Endothelial cell of umbilical vein (primary cell): Measurements from ENCODE around the gene CIITA. TPM values are rescaled to one million over a fixed set of nuclear protein-coding genes. Genes with fewer than 3 reads are reported as not detected.
"Not testable (repeated sequence)": the region's sequence is repeated elsewhere in the genome, so short reads cannot be mapped to it uniquely, and the experiment has no call there.

Experiments used
- BruUV-seq: library from RNA; stranded (reverse); fragments of 400-500 nt; replicated peaks from 2 replicates; lab custom pipeline; 2021; lab: Mats Ljungman, UMichigan
- CTCF ChIA-PET: fragments of 300-600, 350-600 bp; sonication (Branson Sonifier 250); formaldehyde crosslinking; loops from one replicate; lab custom pipeline; 2021; ENCODE audit warnings: antibody characterized with exemption, inconsistent platforms; lab: Charles Lee
- POLR2A ChIA-PET: fragments of 300-600, 350-600 bp; sonication (Branson Sonifier 250); formaldehyde crosslinking; loops from one replicate; lab custom pipeline; 2021; ENCODE audit warnings: antibody characterized with exemption, inconsistent platforms; lab: Charles Lee
- DNase-seq: peaks from one replicate; pipeline ENCODE4 v3.0.0-alpha.2; 2011; ENCODE audit warnings: low read depth, low spot score
- FAIRE-seq: peaks from 2 replicates; lab custom pipeline; 2011; peaks lifted over from hg19 to GRCh38; lab: Jason Lieb, UNC
- H2AFZ ChIP-seq: 2 replicates; pipeline ENCODE4 v1.6.0; 2012; ENCODE audit warnings: low read depth, low read length, control low read depth, inconsistent platforms
- H3K27ac ChIP-seq: 2 replicates; pipeline ENCODE4 v1.5.1; 2011; ENCODE audit warnings: low read depth, mild to moderate bottlenecking, control low read depth, low read length, moderate library complexity; ENCODE audit not compliant: insufficient read depth
- H3K27me3 ChIP-seq, 2 experiments: 2 replicates each; pipeline versions ENCODE4 v1.6.0 to v1.6.1; 2011; ENCODE audit warnings: low read length in 2 of 2, mixed read lengths in 1 of 2; ENCODE audit not compliant: control insufficient read depth in 2 of 2, insufficient read depth in 2 of 2
- H3K36me3 ChIP-seq, 2 experiments: 2 replicates in 1 of 2; 3 replicates in 1 of 2; pipeline ENCODE4 v1.5.1; 2011; ENCODE audit warnings: low read length in 2 of 2, mild to moderate bottlenecking in 1 of 2, moderate library complexity in 1 of 2; ENCODE audit not compliant: control insufficient read depth in 2 of 2, insufficient read depth in 2 of 2; ENCODE audit errors: extremely low read depth in 1 of 2
- H3K4me1 ChIP-seq: 3 replicates; pipeline ENCODE4 v1.5.1; 2011; ENCODE audit warnings: mild to moderate bottlenecking, low read length; ENCODE audit not compliant: control insufficient read depth, insufficient read depth; ENCODE audit errors: extremely low read depth
- H3K4me2 ChIP-seq: 2 replicates; pipeline ENCODE4 v1.6.1; 2011; ENCODE audit warnings: low read length, control low read depth, mixed read lengths; ENCODE audit not compliant: insufficient read depth
- H3K4me3 ChIP-seq, 3 experiments: fragments of 200-600 bp in 1 of 3; sonication (generic), shearing (Covaris generic) in 1 of 3; replicated peaks in 1 of 3; 2 replicates each; pipeline ENCODE4 v1.5.1; 2011 to 2016; ENCODE audit warnings: control low read depth in 3 of 3, low read length in 3 of 3, mild to moderate bottlenecking in 2 of 3, inconsistent platforms in 1 of 3, low read depth in 1 of 3, moderate library complexity in 1 of 3; ENCODE audit not compliant: insufficient read depth in 1 of 3
- H3K79me2 ChIP-seq: 2 replicates; pipeline ENCODE4 v1.6.0; 2012; ENCODE audit warnings: low read length, inconsistent platforms; ENCODE audit not compliant: control insufficient read depth, insufficient read depth
- H3K9ac ChIP-seq: replicated peaks from 2 replicates; pipeline ENCODE3; 2011; ENCODE audit warnings: low read length, control low read depth; ENCODE audit not compliant: insufficient read depth; ENCODE audit errors: extremely low read depth
- H3K9me1 ChIP-seq: replicated peaks from 3 replicates; pipeline ENCODE4 v1.6.0; 2011; ENCODE audit warnings: mild to moderate bottlenecking, low read length; ENCODE audit not compliant: control insufficient read depth, insufficient read depth; ENCODE audit errors: extremely low read depth
- H3K9me3 ChIP-seq: replicated peaks from 2 replicates; pipeline ENCODE4 v1.5.1; 2012; ENCODE audit warnings: low read length, inconsistent platforms; ENCODE audit not compliant: control insufficient read depth, insufficient read depth
- H4K20me1 ChIP-seq: replicated peaks from 2 replicates; pipeline ENCODE3; 2011; ENCODE audit warnings: mild to moderate bottlenecking, low read length; ENCODE audit not compliant: control insufficient read depth, insufficient read depth; ENCODE audit errors: extremely low read depth
- EZH2 ChIP-seq: IDR thresholded peaks from 2 replicates; pipeline ENCODE4 v1.6.1; 2012; ENCODE audit warnings: borderline replicate concordance, low read depth, mild to moderate bottlenecking, moderate library complexity, low read length, inconsistent platforms; ENCODE audit not compliant: severe bottlenecking
- FOS ChIP-seq: IDR thresholded peaks from 2 replicates; pipeline ENCODE4 v1.6.1; 2011; ENCODE audit warnings: mild to moderate bottlenecking, low read length, moderate library complexity, borderline replicate concordance; ENCODE audit not compliant: insufficient read depth
- GATA2 ChIP-seq: IDR thresholded peaks from 2 replicates; pipeline ENCODE4 v1.7.0; 2011; ENCODE audit warnings: low read depth, mild to moderate bottlenecking, moderate library complexity, mixed read lengths, low read length; ENCODE audit not compliant: insufficient read length, insufficient read depth
- MAX ChIP-seq: IDR thresholded peaks from 2 replicates; pipeline ENCODE4 v1.6.1; 2011; ENCODE audit not compliant: insufficient read depth, insufficient read length
- MYC ChIP-seq: IDR thresholded peaks from one replicate; pipeline ENCODE4 v1.6.1; 2011; ENCODE audit warnings: mild to moderate bottlenecking, low read depth, low read length
- POLR2A ChIP-seq: IDR thresholded peaks from 2 replicates; pipeline ENCODE4 v1.6.1; 2012; ENCODE audit warnings: low read depth, mild to moderate bottlenecking, control low read depth, low read length
- POLR2AphosphoS5 ChIP-seq: IDR thresholded peaks from 2 replicates; pipeline ENCODE4 v1.6.1; 2012; ENCODE audit warnings: low read depth, mild to moderate bottlenecking, control low read depth, low read length, moderate library complexity; ENCODE audit not compliant: insufficient read depth
- dilution Hi-C: fragments of 300-500 bp; cut with MboI; formaldehyde crosslinking; loops from one replicate; pipeline ENCODE4 v1.15.0; 2019; ENCODE audit warnings: low sequenced_read_pairs; ENCODE audit not compliant: extremely low pct_ligation_motif_present
- intact Hi-C: fragments of 100-400 bp; cut with micrococcal nuclease; formaldehyde crosslinking; loops from one replicate; pipeline ENCODE4 v1.10.0; 2022
- polyA plus RNA-seq, 4 experiments: library from polyadenylated mRNA; depleted of rRNA in 3 of 4; stranded (reverse) in 3 of 4; unstranded in 1 of 4; fragments of >200 nt; gene quantifications; 2 replicates each; pipeline versions ENCODE4 v1.2.1 to v1.2.3, GENCODE V29; 2011 to 2012; ENCODE audit warnings: missing spikeins in 1 of 4
- total RNA-seq: library from RNA; stranded (reverse); gene quantifications from 2 replicates; pipeline ENCODE4 v1.2.3, GENCODE V29; 2021
- TF ChIP-seq, protein P1 (sequence below), 2 donors: IDR thresholded peaks; 1 replicate in 1 of 2; 2 replicates in 1 of 2; pipeline ENCODE4 v1.5.1; 2011; ENCODE audit warnings: low read length in 2 of 2, mild to moderate bottlenecking in 2 of 2, moderate library complexity in 2 of 2, control low read depth in 1 of 2, inconsistent platforms in 1 of 2, low read depth in 1 of 2; ENCODE audit not compliant: insufficient read depth in 1 of 2; ENCODE audit errors: extremely low read depth in 1 of 2

CIITA gene
- total and polyA plus RNA-seq, 2 donors (not counting 3 experiments of a cell fraction or from before 2014, with no cell fraction given) = not detected

DNA sequence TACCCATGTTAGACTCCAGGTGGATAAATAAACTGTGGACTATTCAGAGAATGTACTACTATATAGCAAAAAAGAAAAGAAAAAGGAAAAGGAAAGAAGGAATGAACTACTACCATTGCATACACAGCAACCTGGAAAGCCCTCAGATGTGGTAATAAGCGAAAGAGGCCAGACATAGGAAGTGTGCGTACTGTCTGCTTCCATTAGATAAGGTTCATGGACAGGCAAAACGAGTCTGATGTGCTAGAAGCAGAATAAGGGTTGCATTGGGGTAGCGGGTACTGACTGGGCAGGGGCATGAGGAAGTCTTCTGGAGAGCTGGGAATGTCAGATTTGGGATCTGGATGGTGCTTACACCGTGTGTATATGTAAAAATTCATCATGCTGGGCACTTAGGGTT, 89.1 kb downstream of the CIITA start:
- ChIA-PET CTCF (interaction anchor here (1.9 to 12.3 kb wide), 2 partner anchors 12 to 291 kb away, joined by 5 to 347 read pairs; partner anchors contain the start of gene SOCS1), POLR2A (no interaction called here)
- Histone ChIP-seq H3K36me3 (peaks cover 4 to 6% of the 10 kb centered on the region in 2 experiments), H3K9ac (no peak overlapping the region), H4K20me1 (no peaks in the 10 kb centered on the region), H3K4me3 (no peak overlapping the region), H3K79me2 (no peaks in the 10 kb centered on the region), H3K27ac (no peak overlapping the region), H3K27me3 (no peaks in the 10 kb centered on the region), H3K9me1 (no peaks in the 10 kb centered on the region), H3K4me1 (no peaks in the 10 kb centered on the region), H3K4me2 (no peak overlapping the region), H3K9me3 (no peaks in the 10 kb centered on the region), H2AFZ (no peak overlapping the region)
- dilution Hi-C loops (no loop called here), intact Hi-C loops (no loop called here)
- TF ChIP-seq GATA2 = no peak
- no peak for TF ChIP-seq POLR2AphosphoS5
- TF ChIP-seq EZH2 = no peak
- TF ChIP-seq FOS = no peak
- TF ChIP-seq, protein P1, sequence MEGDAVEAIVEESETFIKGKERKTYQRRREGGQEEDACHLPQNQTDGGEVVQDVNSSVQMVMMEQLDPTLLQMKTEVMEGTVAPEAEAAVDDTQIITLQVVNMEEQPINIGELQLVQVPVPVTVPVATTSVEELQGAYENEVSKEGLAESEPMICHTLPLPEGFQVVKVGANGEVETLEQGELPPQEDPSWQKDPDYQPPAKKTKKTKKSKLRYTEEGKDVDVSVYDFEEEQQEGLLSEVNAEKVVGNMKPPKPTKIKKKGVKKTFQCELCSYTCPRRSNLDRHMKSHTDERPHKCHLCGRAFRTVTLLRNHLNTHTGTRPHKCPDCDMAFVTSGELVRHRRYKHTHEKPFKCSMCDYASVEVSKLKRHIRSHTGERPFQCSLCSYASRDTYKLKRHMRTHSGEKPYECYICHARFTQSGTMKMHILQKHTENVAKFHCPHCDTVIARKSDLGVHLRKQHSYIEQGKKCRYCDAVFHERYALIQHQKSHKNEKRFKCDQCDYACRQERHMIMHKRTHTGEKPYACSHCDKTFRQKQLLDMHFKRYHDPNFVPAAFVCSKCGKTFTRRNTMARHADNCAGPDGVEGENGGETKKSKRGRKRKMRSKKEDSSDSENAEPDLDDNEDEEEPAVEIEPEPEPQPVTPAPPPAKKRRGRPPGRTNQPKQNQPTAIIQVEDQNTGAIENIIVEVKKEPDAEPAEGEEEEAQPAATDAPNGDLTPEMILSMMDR (IDR thresholded peaks at IDR 0.05; ENCODE audit: extremely low read depth in 1 of 2, insufficient read depth in 1 of 2, low read depth in 1 of 2, low read length in 2 of 2) = no peak
- no peak for TF ChIP-seq MAX
- TF ChIP-seq POLR2A = no peak
- TF ChIP-seq MYC = no peak
- FAIRE-seq (no peak), DNase-seq (peak; percentile 47)
- BruUV-seq = no TSS peak

DNA sequence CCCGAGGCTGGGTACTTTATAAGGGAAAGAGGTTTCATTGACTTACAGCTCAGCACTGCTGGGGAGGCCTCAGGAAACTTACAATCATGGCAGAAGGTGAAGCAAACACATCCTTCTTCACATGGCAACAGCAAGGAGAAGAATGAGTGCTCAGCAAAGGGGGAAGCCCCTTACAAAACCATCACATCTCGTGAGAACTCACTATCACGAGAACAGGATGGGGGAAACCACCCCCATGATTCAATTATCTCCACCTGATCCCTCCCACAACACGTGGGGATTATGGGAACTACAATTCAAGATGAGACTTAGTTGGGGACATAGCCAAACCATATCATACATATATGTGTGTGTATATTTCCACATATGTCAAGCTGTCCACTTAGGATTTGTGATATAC, 89.6 kb downstream of the CIITA start:
- CTCF ChIA-PET = interaction anchor here (1.9 to 12.3 kb wide), 2 partner anchors 13 to 291 kb away, joined by 5 to 347 read pairs; partner anchors contain the start of gene SOCS1
- H3K27me3 ChIP-seq, H3K9me3 ChIP-seq, H2AFZ ChIP-seq, H3K9ac ChIP-seq, H3K4me3 ChIP-seq, POLR2A ChIA-PET, H3K4me1 ChIP-seq, H3K36me3 ChIP-seq, H3K4me2 ChIP-seq, H4K20me1 ChIP-seq, H3K79me2 ChIP-seq, dilution Hi-C loops, DNase-seq, FAIRE-seq, intact Hi-C loops, BruUV-seq, H3K27ac ChIP-seq, H3K9me1 ChIP-seq: not testable (repeated sequence)
